Mammary epithelial cell (primary cell): ENCODE measurements around the gene NTHL1.

Experiments used
- CTCF ChIP-seq, 2 donors: IDR thresholded peaks in 1 of 2; conservative IDR thresholded peaks in 1 of 2; 2 replicates each; pipeline ENCODE4 v1.5.1; 2011 to 2012; ENCODE audit warnings: inconsistent platforms in 2 of 2, low read length in 2 of 2, mild to moderate bottlenecking in 2 of 2, control low read depth in 1 of 2, low read depth in 1 of 2; ENCODE audit not compliant: insufficient read depth in 1 of 2; ENCODE audit errors: extremely low read depth in 1 of 2
- EZH2 ChIP-seq: IDR thresholded peaks from 2 replicates; pipeline ENCODE4 v1.6.1; 2012; ENCODE audit warnings: low read length, inconsistent platforms, borderline replicate concordance

GRCh38 chr16:2095315-2095853 is 47.8 kb upstream of the NTHL1 start:
- TF ChIP-seq CTCF (conservative IDR thresholded peaks at IDR 0.05 in 1 of 2, IDR thresholded peaks at IDR 0.05 in 1 of 2; ENCODE audit: extremely low read depth in 1 of 2, insufficient read depth in 1 of 2, low read depth in 1 of 2, low read length in 2 of 2) (no peak), EZH2 (no peak)
